GM19395 (cell line): ENCODE results near the gene POU2F1.

ENCODE experiments used
- ATAC-seq: cut with Tn5 transposase; IDR thresholded peaks from one replicate; pipeline ENCODE4 v1.9.1; 2021; ENCODE audit warnings: mild to moderate bottlenecking, moderate library complexity; ENCODE audit not compliant: unreplicated experiment

POU2F1 gene

GRCh38 chr1:167268347-167268787, 47.7 kb downstream of the POU2F1 start:
- ATAC-seq: no peak

- no peak for ATAC-seq
Measured at GRCh38 chr1:167270349-167271092, 49.8 kb downstream of the POU2F1 start.

GRCh38 chr1:167272369-167272957, 51.8 kb downstream of the POU2F1 start:
- ATAC-seq: no peak

- ATAC-seq: no peak
Measured at GRCh38 chr1:167273027-167273800, 52.5 kb downstream of the POU2F1 start.

GRCh38 chr1:167274061-167274460, 53.4 kb downstream of the POU2F1 start:
- no peak for ATAC-seq

- peak; percentile 97 for ATAC-seq
Measured at GRCh38 chr1:167276969-167277368, 56.3 kb downstream of the POU2F1 start.

- no peak for ATAC-seq
Measured at GRCh38 chr1:167278497-167278896, 57.8 kb downstream of the POU2F1 start.

GRCh38 chr1:167280912-167281311, 60.2 kb downstream of the POU2F1 start:
- no peak for ATAC-seq

GRCh38 chr1:167288390-167289074, 67.8 kb downstream of the POU2F1 start:
- no peak for ATAC-seq

- ATAC-seq: no peak
Measured at GRCh38 chr1:167289075-167289442, 68.4 kb downstream of the POU2F1 start.

- no peak for ATAC-seq
Measured at GRCh38 chr1:167289966-167290365, 69.3 kb downstream of the POU2F1 start.

GRCh38 chr1:167291539-167292185, 71.0 kb downstream of the POU2F1 start:
- ATAC-seq: no peak

GRCh38 chr1:167292216-167292615, 71.5 kb downstream of the POU2F1 start:
- no peak for ATAC-seq

- ATAC-seq: no peak
Measured at GRCh38 chr1:167293057-167293456, 72.4 kb downstream of the POU2F1 start.

GRCh38 chr1:167294528-167294927, 73.8 kb downstream of the POU2F1 start:
- ATAC-seq: no peak

GRCh38 chr1:167297222-167298214, 76.8 kb downstream of the POU2F1 start:
- ATAC-seq: no peak

- ATAC-seq: no peak
Measured at GRCh38 chr1:167298325-167298724, 77.6 kb downstream of the POU2F1 start.

GRCh38 chr1:167301355-167301754, 80.7 kb downstream of the POU2F1 start:
- no peak for ATAC-seq

- no peak for ATAC-seq
Measured at GRCh38 chr1:167304165-167304564, 83.5 kb downstream of the POU2F1 start.
